DMS53 (cell line): ENCODE measurements around the gene GMPR.
A peak's percentile ranks its signal among the peaks of the same experiment; 100 is the strongest.

Experiments
- DNase-seq: peaks from one replicate; lab custom pipeline; 2025; lab: John Stamatoyannopoulos, UW

GMPR gene

GRCh38 chr6:16272201-16272600 lies 33.8 kb downstream of the GMPR start:
- DNase-seq = no peak

- DNase-seq = no peak
Measured at GRCh38 chr6:16273256-16273655, 34.9 kb downstream of the GMPR start.

- no peak for DNase-seq
Measured at GRCh38 chr6:16274483-16274882, 36.1 kb downstream of the GMPR start.

- DNase-seq = no peak
Measured at GRCh38 chr6:16274885-16275589, 36.6 kb downstream of the GMPR start.

- peak; percentile 95 for DNase-seq
Measured at GRCh38 chr6:16277101-16277981, 39.0 kb downstream of the GMPR start.

- DNase-seq = peak; percentile 71
Measured at GRCh38 chr6:16278048-16278724, 39.8 kb downstream of the GMPR start.

- DNase-seq = no peak
Measured at GRCh38 chr6:16278750-16279149, 40.4 kb downstream of the GMPR start.

- DNase-seq = no peak
Measured at GRCh38 chr6:16279243-16279642, 40.9 kb downstream of the GMPR start.

- DNase-seq = no peak
Measured at GRCh38 chr6:16282370-16282769, 44.0 kb downstream of the GMPR start.

- DNase-seq = no peak
Measured at GRCh38 chr6:16284472-16284871, 46.1 kb downstream of the GMPR start.

- DNase-seq = no peak
Measured at GRCh38 chr6:16285467-16286150, 47.2 kb downstream of the GMPR start.

- peak; percentile 23 for DNase-seq
Measured at GRCh38 chr6:16286151-16286522, 47.8 kb downstream of the GMPR start.

GRCh38 chr6:16288163-16288562 lies 49.8 kb downstream of the GMPR start:
- no peak for DNase-seq

GRCh38 chr6:16291739-16292138 lies 53.4 kb downstream of the GMPR start:
- DNase-seq = no peak

GRCh38 chr6:16292432-16292831 lies 54.0 kb downstream of the GMPR start:
- DNase-seq = no peak

GRCh38 chr6:16292942-16293341 lies 54.6 kb downstream of the GMPR start:
- DNase-seq = no peak

GRCh38 chr6:16294371-16294770 lies 56.0 kb downstream of the GMPR start:
- no peak for DNase-seq

GRCh38 chr6:16295060-16295459 lies 56.7 kb downstream of the GMPR start:
- no peak for DNase-seq

- no peak for DNase-seq
Measured at GRCh38 chr6:16295471-16295870, 57.1 kb downstream of the GMPR start.

- no peak for DNase-seq
Measured at GRCh38 chr6:16296061-16296670, 57.8 kb downstream of the GMPR start.

GRCh38 chr6:16299861-16300260 lies 61.5 kb downstream of the GMPR start:
- DNase-seq = no peak

GRCh38 chr6:16301511-16301910 lies 63.1 kb downstream of the GMPR start:
- DNase-seq = peak; percentile 9
